K562 (cell line): ENCODE data around the gene FAAP24. TPM values are rescaled to one million over a fixed set of nuclear protein-coding genes. Genes with fewer than 3 reads are reported as not detected.

ENCODE experiments used
- BRF1 ChIP-seq: IDR thresholded peaks from 3 replicates; pipeline ENCODE4 v1.6.1; 2011; ENCODE audit warnings: borderline replicate concordance, mild to moderate bottlenecking; ENCODE audit not compliant: insufficient read length; ENCODE audit errors: extremely low read depth
- CBX3 ChIP-seq, 2 experiments: IDR thresholded peaks; 1 replicate in 1 of 2; 2 replicates in 1 of 2; pipeline ENCODE4 v1.6.1; 2012; ENCODE audit warnings: inconsistent platforms in 2 of 2, low read length in 2 of 2, borderline replicate concordance in 1 of 2, control low read depth in 1 of 2
- GTF2A2 ChIP-seq: IDR thresholded peaks from 2 replicates; pipeline ENCODE4 v1.6.1; 2016; ENCODE audit warnings: mild to moderate bottlenecking, missing genetic modification characterization, missing compliant biosample characterization
- KDM2B ChIP-seq: fragments of 250-450 bp; sonication (Bioruptor Pico); IDR thresholded peaks from 2 replicates; pipeline ENCODE4 v1.8.0; 2021; ENCODE audit warnings: mild to moderate bottlenecking, moderate library complexity
- LCOR ChIP-seq: sonication (generic); formaldehyde crosslinking; IDR thresholded peaks from 2 replicates; pipeline ENCODE4 v1.8.0; 2022; ENCODE audit warnings: mild to moderate bottlenecking, missing genetic modification reagents
- MLX ChIP-seq, 2 experiments: fragments of 450-650 bp in 1 of 2; sonication (generic) in 1 of 2; formaldehyde crosslinking; conservative IDR thresholded peaks; 2 replicates each; pipeline versions ENCODE4 v1.4.0 to v1.8.1; 2020 to 2022; ENCODE audit warnings: mild to moderate bottlenecking in 1 of 2, missing genetic modification reagents in 1 of 2
- MXI1 ChIP-seq: IDR thresholded peaks from 2 replicates; pipeline ENCODE4 v1.6.1; 2011; ENCODE audit warnings: low read depth, mild to moderate bottlenecking, improper control_type of control experiment, low read length
- NFXL1 ChIP-seq: fragments of 450-650 bp; formaldehyde crosslinking; IDR thresholded peaks from 2 replicates; pipeline ENCODE4 v1.4.0; 2021; ENCODE audit warnings: mild to moderate bottlenecking
- NKRF ChIP-seq: fragments of 450-650 bp; IDR thresholded peaks from 2 replicates; pipeline ENCODE4 v1.6.1; 2016; ENCODE audit warnings: borderline replicate concordance
- RBFOX2 ChIP-seq: fragments of 200-400 bp; formaldehyde crosslinking; IDR thresholded peaks from 2 replicates; pipeline ENCODE4 v1.6.1; 2017; ENCODE audit warnings: low read depth, mild to moderate bottlenecking, low read length, moderate library complexity
- SRSF7 ChIP-seq: fragments of 200-400 bp; formaldehyde crosslinking; optimal IDR thresholded peaks from 2 replicates; pipeline ENCODE3; 2017; ENCODE audit warnings: mild to moderate bottlenecking, low read depth, low read length
- ZC3H8 ChIP-seq: fragments of 450-650 bp; IDR thresholded peaks from 2 replicates; pipeline ENCODE4 v1.6.1; 2017
- ZKSCAN1 ChIP-seq: fragments of 150-350 bp; IDR thresholded peaks from 2 replicates; pipeline ENCODE4 v1.6.1; 2016; ENCODE audit warnings: low read depth, low read length
- polyA plus RNA-seq, 8 experiments: library from polyadenylated mRNA; depleted of rRNA in 4 of 8; stranded (reverse) in 5 of 8; unstranded in 3 of 8; fragments of >200 nt; fragmentation: Nextera tagmentation in 2 of 8; fragmentation: Illumina TruSeq in 1 of 8; extraction: Ambion mirVana in 2 of 8; extraction: Trizol in 1 of 8; gene quantifications; 2 replicates each; pipeline versions ENCODE4 v1.2.1 to v1.2.3, GENCODE V29; 2011 to 2014; ENCODE audit warnings: inconsistent platforms in 1 of 8, missing spikeins in 1 of 8
- total RNA-seq, 7 experiments: library from RNA; depleted of rRNA in 6 of 7; stranded (reverse); fragments of >200 nt in 6 of 7; fragmentation: Illumina TruSeq in 2 of 7; extraction: Trizol in 2 of 7; gene quantifications; 2 replicates each; pipeline versions ENCODE4 v1.2.1 to v1.2.3, GENCODE V29; 2011 to 2021; ENCODE audit warnings: low replicate concordance in 1 of 7
- TF ChIP-seq, protein P1 (sequence below): IDR thresholded peaks from 2 replicates; pipeline ENCODE4 v1.6.1; 2016; ENCODE audit warnings: missing genetic modification characterization, missing compliant biosample characterization
- TF ChIP-seq, protein P2 (sequence below), 3 experiments: IDR thresholded peaks in 2 of 3; conservative IDR thresholded peaks in 1 of 3; 2 replicates each; pipeline ENCODE4 v1.5.1; 2011 to 2012; ENCODE audit warnings: low read length in 3 of 3, mild to moderate bottlenecking in 3 of 3, control low read depth in 2 of 3, improper control_type of control experiment in 1 of 3, inconsistent platforms in 1 of 3, low read depth in 1 of 3, mixed read lengths in 1 of 3, moderate library complexity in 1 of 3; ENCODE audit not compliant: insufficient read depth in 2 of 3
- TF ChIP-seq, protein P3 (sequence below), 2 experiments: IDR thresholded peaks; 2 replicates each; pipeline ENCODE4 v1.6.1; 2012; ENCODE audit warnings: improper control_type of control experiment in 2 of 2, low read depth in 2 of 2, low read length in 2 of 2, borderline replicate concordance in 1 of 2

Gene FAAP24
- total and polyA plus RNA-seq, 9 of the 15 experiments (the other 6 are each of a cell fraction or from before 2014, with no cell fraction given), result 4.6 to 21.6 (median 8.2) TPM

- TF ChIP-seq, protein P1, sequence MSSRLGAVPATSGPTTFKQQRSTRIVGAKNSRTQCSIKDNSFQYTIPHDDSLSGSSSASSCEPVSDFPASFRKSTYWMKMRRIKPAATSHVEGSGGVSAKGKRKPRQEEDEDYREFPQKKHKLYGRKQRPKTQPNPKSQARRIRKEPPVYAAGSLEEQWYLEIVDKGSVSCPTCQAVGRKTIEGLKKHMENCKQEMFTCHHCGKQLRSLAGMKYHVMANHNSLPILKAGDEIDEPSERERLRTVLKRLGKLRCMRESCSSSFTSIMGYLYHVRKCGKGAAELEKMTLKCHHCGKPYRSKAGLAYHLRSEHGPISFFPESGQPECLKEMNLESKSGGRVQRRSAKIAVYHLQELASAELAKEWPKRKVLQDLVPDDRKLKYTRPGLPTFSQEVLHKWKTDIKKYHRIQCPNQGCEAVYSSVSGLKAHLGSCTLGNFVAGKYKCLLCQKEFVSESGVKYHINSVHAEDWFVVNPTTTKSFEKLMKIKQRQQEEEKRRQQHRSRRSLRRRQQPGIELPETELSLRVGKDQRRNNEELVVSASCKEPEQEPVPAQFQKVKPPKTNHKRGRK, result no peak
- TF ChIP-seq BRF1 (no peak), ZC3H8 (no peak), NKRF (peak; percentile 94), MXI1 (peak; percentile 91; the same call in 1 of the 2 replicates), RBFOX2 (peak; percentile 89), CBX3 (IDR thresholded peaks at IDR 0.05; ENCODE audit: borderline replicate concordance in 1 of 2, low read length in 2 of 2) (no peak), NFXL1 (CRISPR knock-in tag) (no peak), ZKSCAN1 (no peak), LCOR (CRISPR knock-in tag) (0 out of 2 replicates have a peak, but pooled peaks have one; percentile 14), MLX (CRISPR knock-in tag; conservative IDR thresholded peaks at IDR 0.05) (no peak), KDM2B (CRISPR knock-in tag) (no peak), GTF2A2 (tag) (no peak), SRSF7 (no peak)
- TF ChIP-seq, protein P2, sequence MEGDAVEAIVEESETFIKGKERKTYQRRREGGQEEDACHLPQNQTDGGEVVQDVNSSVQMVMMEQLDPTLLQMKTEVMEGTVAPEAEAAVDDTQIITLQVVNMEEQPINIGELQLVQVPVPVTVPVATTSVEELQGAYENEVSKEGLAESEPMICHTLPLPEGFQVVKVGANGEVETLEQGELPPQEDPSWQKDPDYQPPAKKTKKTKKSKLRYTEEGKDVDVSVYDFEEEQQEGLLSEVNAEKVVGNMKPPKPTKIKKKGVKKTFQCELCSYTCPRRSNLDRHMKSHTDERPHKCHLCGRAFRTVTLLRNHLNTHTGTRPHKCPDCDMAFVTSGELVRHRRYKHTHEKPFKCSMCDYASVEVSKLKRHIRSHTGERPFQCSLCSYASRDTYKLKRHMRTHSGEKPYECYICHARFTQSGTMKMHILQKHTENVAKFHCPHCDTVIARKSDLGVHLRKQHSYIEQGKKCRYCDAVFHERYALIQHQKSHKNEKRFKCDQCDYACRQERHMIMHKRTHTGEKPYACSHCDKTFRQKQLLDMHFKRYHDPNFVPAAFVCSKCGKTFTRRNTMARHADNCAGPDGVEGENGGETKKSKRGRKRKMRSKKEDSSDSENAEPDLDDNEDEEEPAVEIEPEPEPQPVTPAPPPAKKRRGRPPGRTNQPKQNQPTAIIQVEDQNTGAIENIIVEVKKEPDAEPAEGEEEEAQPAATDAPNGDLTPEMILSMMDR (IDR thresholded peaks at IDR 0.05 in 2 of 3, conservative IDR thresholded peaks at IDR 0.05 in 1 of 3; ENCODE audit: insufficient read depth in 2 of 3, low read depth in 1 of 3, low read length in 3 of 3), result no peak; a peak in 1 of 6 replicates
- TF ChIP-seq, protein P3, sequence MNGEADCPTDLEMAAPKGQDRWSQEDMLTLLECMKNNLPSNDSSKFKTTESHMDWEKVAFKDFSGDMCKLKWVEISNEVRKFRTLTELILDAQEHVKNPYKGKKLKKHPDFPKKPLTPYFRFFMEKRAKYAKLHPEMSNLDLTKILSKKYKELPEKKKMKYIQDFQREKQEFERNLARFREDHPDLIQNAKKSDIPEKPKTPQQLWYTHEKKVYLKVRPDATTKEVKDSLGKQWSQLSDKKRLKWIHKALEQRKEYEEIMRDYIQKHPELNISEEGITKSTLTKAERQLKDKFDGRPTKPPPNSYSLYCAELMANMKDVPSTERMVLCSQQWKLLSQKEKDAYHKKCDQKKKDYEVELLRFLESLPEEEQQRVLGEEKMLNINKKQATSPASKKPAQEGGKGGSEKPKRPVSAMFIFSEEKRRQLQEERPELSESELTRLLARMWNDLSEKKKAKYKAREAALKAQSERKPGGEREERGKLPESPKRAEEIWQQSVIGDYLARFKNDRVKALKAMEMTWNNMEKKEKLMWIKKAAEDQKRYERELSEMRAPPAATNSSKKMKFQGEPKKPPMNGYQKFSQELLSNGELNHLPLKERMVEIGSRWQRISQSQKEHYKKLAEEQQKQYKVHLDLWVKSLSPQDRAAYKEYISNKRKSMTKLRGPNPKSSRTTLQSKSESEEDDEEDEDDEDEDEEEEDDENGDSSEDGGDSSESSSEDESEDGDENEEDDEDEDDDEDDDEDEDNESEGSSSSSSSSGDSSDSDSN (IDR thresholded peaks at IDR 0.05; ENCODE audit: borderline replicate concordance in 1 of 2, low read depth in 2 of 2, low read length in 2 of 2), result 0 out of 4 replicates have a peak, but pooled peaks of 1 of the 2 experiments have one; percentile 50
Observed at GRCh38 chr19:32971715-32972540, at the start of gene FAAP24, which contains the start of gene CEP89 (continued).
